GM21619 (cell line): ENCODE results near the gene BCAP29.

Experiments used
- ATAC-seq: cut with Tn5 transposase; IDR thresholded peaks from one replicate; pipeline ENCODE4 v1.9.1; 2021; ENCODE audit not compliant: unreplicated experiment

Gene BCAP29

GRCh38 chr7:107661865-107662379 lies 81.9 kb downstream of the BCAP29 start:
- ATAC-seq: no peak

GRCh38 chr7:107663196-107663595 lies 83.2 kb downstream of the BCAP29 start:
- no peak for ATAC-seq

- ATAC-seq: no peak
These were observed 86.7 kb downstream of the BCAP29 start for GRCh38 chr7:107666790-107667189.

- no peak for ATAC-seq
These were observed 87.3 kb downstream of the BCAP29 start for GRCh38 chr7:107667341-107667740.

- no peak for ATAC-seq
These were observed 88.2 kb downstream of the BCAP29 start for GRCh38 chr7:107668296-107668695.
